Hematopoietic multipotent progenitor cell treated with erythropoietin and hydrocortisone succinate and interleukin-3 and kit ligand, for 6 days (in vitro differentiated cells): ENCODE data around the gene HMMR.
"Not testable (repeated sequence)": the region's sequence is repeated elsewhere in the genome, so short reads cannot be mapped to it uniquely, and the experiment has no call there.

ENCODE experiments used
- DNase-seq: peaks from one replicate; pipeline ENCODE4 v3.0.0-alpha.2; 2015

The HMMR gene

DNA sequence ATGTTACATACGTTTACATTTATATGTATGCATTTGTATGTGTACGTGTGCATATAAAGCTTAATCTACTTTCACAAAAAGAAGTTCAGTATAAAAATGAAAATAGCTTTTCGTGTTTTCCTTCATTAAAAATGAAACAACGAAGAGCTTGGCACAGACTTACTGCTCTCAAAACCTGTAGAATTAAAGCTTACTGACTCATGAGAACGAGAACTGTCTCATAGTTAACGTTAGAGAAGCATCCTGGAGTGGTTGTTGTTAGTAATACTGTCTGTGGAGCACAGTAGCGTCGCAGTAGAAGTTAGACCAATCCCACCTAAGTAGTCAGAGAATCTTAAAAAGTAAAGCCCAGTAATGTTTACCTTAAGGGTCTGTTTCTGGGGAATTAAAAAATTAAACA, 46.3 kb downstream of the HMMR start:
- DNase-seq, result peak; percentile 29

DNA sequence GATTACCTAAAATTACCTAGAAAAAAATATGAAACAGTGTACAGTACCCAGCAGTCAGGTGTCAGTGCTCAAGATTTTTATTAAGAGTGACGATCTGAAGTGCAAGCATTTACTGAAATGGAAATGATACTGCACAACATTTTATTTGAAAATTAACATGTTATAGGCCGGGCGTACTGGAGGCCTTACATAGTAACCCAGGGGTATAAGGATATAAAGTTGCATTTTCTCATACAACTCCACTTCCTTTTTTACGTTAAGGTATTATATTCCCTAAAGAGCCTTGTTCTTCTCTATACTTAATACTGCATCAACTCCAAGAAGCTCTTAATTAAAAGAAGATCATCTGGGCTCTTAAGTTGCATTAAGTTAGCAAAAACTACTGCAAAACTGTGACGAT, 48.3 kb downstream of the HMMR start:
- no peak for DNase-seq

DNA sequence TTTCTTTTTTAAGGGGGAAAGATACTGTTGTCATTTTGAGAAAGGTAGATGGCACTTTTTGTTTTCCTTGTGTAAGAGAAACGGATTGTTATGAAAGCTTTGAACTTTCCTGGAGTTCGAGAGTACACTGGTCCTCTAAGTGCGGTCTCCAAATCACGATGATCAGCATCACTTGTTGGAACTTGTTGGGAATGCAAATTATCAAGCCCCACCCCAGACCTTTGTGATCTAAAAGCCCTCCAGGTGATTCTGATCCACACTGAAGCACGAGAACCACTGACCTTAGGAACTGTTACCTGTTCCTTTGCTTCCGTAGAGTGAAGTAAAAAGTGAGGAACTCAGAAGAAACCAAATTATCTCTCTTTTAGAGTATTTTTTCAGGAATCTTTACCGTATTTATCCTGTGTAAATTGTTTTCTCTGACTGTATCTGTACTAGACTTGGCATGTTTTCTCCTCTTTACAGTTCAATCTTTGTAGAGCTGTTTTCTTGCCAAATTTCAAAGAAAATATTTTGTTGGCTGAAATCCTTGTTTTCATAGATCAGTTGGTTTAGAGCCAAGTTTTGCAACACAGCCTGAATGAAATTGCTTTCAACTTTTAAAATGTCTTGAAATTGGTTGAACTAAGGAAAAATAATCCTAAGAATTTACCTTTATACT, 49.0 kb downstream of the HMMR start:
- DNase-seq, result peak; percentile 46

DNA sequence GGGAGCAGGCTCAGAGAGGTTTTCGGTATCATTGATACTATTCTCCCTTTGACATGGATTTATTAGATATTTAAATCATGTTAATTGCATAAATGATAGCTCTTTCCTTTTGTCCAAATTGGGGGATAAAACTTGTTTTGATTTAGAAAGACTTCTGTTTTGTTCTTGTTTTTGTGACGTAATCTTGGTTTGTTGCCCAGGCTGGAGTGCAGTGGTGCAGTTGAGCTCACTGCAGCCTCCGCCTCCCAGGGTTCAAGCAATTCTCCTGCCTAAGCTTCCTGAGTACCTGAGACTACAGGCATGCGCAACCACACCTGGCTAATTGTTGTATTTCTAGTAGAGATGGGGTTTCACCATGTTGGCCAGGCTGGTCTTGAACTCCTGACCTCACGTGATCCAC, 52.1 kb downstream of the HMMR start:
- no peak for DNase-seq

DNA sequence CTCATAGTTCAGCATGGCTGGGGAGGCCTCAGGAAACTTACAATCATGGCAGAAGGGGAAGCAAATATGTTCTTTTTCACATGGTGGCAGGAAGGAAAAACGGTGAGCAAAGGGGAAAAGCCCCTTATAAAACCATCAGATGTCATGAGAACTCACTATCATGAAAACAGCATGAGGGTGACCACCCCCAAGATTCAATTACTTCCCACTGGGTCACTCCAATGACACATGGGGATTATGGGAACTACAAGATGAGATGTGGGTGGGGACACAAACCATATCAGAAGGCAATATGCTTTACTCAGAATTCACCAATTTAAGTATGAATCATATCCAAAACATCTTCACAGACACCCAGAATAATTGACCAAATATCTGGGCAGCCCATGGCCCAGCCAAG, 64.7 kb downstream of the HMMR start:
- DNase-seq, result no peak

DNA sequence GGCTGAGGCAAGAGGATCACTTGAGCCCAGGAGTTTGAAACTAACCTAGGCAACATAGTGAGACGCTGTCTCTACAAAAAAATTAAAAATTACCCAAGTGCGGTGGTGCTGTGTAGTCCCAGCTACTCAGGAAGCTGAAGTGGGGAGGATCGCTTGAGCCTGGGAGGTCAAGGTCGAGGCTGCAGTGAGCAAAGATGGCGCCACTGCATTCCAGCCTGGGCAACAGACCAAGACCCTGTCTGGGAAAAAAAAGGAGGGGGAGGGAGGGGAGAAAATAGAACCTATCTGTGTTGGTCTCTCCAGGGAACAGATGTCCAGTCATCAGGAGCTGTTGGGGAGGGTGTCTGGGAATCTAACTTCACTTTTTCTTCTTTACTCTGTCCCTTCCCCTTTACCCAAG, 69.3 kb downstream of the HMMR start:
- no peak for DNase-seq

DNA sequence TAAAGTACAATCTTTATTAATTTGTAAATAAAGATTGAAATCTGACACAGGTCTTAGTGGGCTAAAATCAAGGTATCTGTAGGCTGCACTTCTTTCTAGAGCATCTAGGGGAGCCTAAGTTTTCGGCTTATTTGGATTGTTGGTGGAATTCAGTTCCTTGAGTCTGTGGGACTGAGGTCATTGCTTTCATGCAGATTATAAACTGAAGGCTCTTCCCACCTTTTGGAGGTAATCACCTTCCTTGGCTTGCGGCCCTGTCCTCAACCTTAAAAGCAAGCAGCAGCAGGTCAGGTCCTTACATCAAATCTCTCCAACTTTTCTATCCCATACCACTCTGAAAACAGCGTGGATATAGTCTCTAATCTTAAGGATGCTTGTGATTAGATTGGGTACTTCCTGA, 70.8 kb downstream of the HMMR start:
- no peak for DNase-seq

DNA sequence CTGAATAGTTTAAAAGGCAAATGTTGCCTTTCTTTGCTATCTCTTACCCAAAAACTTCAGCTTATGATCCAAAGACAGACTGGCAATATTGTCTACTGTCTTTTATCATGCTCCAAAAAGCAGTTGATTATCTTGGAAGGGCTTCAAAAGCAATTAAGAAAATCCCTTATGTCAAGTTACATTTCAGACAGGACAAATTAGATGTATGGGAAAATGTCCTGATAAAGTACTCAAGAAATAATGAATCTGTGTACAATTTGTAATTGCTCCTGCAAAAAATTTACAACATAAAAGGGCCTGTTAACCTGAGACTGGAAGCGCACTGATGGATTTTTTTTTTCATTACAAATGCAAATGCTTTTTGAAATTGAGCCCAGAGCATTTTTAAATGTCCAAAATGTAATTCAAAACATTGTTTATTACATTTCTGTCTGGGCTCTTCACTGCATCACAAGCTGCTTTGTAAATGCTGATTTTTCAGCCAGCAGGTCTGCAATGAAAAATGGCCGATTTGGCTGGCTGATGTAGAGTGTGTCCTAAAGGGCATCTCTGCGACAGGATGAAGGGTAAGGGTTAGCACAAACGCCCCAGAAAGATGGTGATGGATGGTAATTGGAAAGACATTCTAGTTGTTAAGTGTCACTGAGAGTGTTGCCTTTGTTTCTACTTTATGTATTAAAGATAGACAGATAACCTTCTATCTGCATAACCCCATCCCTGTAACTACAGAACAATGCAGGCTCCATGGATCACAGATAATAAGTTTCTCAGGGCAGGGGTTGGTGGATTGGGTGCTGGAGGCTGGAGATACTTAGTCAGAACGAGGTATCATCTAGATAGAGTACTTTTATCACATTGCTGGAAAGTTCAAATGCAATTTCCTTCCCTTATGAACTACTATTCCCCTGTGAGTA, 72.0 kb downstream of the HMMR start:
- no peak for DNase-seq

DNA sequence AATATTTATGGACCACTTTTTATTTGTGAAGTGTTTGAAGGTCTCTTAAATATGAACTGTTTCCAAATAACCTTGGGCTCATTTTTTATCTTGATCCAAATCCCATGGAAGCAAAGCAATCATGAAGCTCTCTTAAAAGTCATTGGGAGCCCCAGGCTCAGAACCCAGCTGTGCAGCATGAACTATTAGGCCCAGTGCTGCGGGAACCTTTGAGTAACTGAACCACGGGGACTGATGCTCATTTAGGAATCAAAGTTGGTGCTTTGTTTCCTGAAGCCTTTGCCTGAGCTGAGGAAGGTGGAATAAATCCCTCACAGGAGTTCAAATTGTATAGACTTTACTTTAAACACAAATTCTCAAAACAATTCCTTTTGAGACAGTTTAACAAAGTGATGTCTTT, 72.8 kb downstream of the HMMR start:
- no peak for DNase-seq

DNA sequence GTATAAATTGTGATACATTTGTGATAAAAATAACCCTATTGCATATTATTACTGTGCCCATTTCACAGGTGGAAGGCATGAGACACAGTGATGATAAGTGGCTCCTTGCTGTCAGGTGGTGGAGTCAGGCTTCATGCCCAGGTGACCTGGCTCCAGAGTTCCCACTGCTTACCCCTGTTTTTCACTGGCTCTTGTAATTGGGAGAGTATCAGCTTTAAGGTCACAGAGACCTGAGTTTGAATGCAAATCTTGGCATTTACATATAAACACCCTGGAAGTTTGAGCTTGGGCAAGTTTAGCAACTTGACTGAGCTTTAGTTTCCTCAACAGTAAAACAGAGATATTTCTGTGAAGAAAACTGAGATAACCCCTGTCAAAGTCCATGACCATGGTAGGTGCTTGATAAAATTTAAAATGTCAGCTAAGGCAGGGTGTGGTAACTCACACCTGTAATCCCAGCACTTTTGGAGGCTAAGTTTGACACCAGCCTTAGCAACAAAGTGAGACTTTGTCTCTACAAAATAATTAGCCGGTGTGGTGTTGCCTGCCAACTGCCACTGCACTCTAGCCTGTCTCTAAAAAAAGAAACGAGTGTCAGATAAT, 74.2 kb downstream of the HMMR start:
- DNase-seq, result no peak

DNA sequence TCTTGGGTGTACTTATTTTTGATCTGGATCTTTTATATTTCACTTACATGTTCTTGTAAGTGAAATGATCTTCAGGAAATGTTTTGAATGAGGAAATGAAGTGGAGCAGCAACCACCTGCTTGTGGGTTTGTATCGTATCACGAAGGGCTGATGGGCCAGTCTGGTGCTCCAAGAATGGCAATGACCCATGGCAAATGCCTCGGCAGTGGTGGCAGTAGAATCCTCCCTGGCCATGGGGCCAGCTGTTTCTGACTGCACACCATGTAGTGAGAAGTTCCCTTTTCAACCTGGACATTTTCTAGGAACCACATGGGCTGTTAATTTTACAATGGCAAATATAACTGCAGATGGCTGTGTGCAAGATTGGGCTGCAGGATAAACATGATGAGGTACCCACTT, 74.9 kb downstream of the HMMR start:
- DNase-seq, result no peak

DNA sequence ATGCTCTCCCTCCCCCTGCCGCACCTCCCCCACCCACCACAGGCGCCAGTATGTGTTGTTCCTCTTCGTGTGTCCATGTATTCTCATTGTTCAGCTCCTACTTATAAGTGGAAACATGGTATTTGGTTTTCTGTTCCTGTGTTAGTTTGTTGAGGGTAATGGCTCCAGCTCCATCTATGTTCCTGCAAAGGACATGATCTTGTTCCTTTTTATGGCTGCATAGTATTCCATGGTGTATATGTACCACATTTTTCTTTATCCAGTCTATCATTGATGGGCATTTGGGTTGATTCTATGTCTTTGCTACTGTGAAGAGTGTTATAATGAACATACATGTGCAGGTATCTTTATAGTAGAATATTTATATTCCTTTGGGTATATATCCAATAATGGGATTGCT, 76.0 kb downstream of the HMMR start:
- DNase-seq, result not testable (repeated sequence)

DNA sequence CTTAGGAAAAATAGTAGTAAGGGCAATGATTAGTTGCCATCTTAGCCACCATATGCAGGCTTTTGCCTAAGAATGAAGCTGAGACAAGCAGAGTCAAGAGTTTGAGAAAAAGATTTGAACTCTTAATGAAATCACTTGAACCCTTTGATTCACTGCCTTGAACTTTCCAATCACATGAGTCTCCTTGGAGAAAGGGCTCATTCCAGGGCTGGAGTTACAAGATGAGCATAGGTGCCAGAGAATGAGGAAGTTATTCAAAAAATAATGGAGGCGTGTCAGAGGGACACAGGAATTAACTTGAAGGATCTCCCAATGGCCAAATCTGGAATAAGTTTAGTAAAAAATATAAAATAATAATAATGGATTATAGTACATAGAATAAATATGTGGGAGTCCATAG, 80.3 kb downstream of the HMMR start:
- no peak for DNase-seq
